ENCODE data around the gene HGS. TPM values are rescaled to one million over a fixed set of nuclear protein-coding genes. Genes with fewer than 3 reads are reported as not detected.

The HGS gene
- total RNA-seq, 1 experiment from 2014 or later: 240 TPM

DNA sequence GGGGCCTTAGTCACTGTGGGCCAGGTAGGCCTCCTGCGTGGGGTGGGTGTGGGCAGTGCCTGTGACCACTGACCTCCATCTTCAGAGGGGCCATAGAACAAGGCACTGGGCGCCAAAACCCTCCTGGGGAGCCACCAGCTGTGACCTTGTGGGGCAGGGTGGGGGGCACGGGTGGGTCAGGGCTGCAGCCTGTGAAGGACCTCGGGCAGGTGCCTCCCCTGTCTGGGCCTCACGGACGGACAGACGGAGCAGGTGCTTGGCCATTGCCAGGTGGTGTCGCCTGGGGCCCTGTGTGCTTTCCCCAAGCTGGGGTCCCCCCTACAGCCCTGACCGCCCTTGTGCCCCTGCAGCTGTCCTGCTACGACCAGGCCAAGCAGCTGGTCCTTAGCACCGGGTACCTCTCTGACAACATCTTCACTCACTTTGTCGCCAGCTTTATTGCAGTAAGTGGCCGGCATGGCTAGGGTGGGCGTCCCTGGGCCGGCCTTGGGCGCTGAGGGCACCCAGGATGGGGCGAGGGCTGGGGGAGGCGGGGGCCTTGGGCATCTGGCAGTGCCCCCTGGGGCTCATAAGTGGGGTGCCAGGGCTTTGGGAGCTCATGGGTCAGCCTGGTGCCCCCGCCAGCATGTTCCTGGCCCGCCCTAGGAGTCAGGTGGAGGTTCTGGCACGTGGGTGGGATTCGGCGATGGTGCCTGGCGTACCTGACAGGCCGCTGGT lies 33.4 kb downstream of the HGS start:
- in situ Hi-C loops (cut with HindIII; ENCODE audit: low pct_unique_long_range_greater_than_20kb, low sequenced_read_pairs): no loop called here
- DNase-seq (ENCODE audit: low read depth, low spot score): no peak
- POLR2A ChIA-PET: no interaction called here
- Histone ChIP-seq H3K4me1 (ENCODE audit: control insufficient read depth, insufficient read depth, low read length) (peaks cover 15% of the 10 kb centered on the region), H3K36me3 (ENCODE audit: control insufficient read depth, insufficient read depth, low read length) (peaks cover 3% of the 10 kb centered on the region; the same call in 1 of the 2 replicates), H3K9me3 (ENCODE audit: control insufficient read depth, insufficient read depth, low read depth, low read length) (no peaks in the 10 kb centered on the region), H3K4me3 (ENCODE audit: low read depth in 2 of 2, low read length in 2 of 2) (no peak overlapping the region), H3K27me3 (ENCODE audit: control insufficient read depth, insufficient read depth, low read length) (no peaks in the 10 kb centered on the region), H3K27ac (ENCODE audit: low read length) (no peak overlapping the region)
- ATAC-seq: no peak
- TF ChIP-seq SIN3A (IDR thresholded peaks at IDR 0.05; ENCODE audit: borderline replicate concordance, insufficient read depth, low read depth, low read length) (no peak), TCF7L2 (IDR thresholded peaks at IDR 0.05; ENCODE audit: low read depth, low read length) (no peak), POLR2AphosphoS5 (IDR thresholded peaks at IDR 0.05; ENCODE audit: low read depth, low read length) (no peak)
- TF ChIP-seq, protein P1, sequence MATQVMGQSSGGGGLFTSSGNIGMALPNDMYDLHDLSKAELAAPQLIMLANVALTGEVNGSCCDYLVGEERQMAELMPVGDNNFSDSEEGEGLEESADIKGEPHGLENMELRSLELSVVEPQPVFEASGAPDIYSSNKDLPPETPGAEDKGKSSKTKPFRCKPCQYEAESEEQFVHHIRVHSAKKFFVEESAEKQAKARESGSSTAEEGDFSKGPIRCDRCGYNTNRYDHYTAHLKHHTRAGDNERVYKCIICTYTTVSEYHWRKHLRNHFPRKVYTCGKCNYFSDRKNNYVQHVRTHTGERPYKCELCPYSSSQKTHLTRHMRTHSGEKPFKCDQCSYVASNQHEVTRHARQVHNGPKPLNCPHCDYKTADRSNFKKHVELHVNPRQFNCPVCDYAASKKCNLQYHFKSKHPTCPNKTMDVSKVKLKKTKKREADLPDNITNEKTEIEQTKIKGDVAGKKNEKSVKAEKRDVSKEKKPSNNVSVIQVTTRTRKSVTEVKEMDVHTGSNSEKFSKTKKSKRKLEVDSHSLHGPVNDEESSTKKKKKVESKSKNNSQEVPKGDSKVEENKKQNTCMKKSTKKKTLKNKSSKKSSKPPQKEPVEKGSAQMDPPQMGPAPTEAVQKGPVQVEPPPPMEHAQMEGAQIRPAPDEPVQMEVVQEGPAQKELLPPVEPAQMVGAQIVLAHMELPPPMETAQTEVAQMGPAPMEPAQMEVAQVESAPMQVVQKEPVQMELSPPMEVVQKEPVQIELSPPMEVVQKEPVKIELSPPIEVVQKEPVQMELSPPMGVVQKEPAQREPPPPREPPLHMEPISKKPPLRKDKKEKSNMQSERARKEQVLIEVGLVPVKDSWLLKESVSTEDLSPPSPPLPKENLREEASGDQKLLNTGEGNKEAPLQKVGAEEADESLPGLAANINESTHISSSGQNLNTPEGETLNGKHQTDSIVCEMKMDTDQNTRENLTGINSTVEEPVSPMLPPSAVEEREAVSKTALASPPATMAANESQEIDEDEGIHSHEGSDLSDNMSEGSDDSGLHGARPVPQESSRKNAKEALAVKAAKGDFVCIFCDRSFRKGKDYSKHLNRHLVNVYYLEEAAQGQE (IDR thresholded peaks at IDR 0.05; ENCODE audit: insufficient read depth in 1 of 2, low read depth in 2 of 2, low read length in 1 of 2): no peak
- TF ChIP-seq, protein P2, sequence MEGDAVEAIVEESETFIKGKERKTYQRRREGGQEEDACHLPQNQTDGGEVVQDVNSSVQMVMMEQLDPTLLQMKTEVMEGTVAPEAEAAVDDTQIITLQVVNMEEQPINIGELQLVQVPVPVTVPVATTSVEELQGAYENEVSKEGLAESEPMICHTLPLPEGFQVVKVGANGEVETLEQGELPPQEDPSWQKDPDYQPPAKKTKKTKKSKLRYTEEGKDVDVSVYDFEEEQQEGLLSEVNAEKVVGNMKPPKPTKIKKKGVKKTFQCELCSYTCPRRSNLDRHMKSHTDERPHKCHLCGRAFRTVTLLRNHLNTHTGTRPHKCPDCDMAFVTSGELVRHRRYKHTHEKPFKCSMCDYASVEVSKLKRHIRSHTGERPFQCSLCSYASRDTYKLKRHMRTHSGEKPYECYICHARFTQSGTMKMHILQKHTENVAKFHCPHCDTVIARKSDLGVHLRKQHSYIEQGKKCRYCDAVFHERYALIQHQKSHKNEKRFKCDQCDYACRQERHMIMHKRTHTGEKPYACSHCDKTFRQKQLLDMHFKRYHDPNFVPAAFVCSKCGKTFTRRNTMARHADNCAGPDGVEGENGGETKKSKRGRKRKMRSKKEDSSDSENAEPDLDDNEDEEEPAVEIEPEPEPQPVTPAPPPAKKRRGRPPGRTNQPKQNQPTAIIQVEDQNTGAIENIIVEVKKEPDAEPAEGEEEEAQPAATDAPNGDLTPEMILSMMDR (IDR thresholded peaks at IDR 0.05): no peak
- intact Hi-C loops (cut with micrococcal nuclease; ENCODE audit: unreplicated experiment): no loop called here
- CTCF ChIA-PET: no interaction called here
- BruUV-seq (replicated peaks): no TSS peak

DNA sequence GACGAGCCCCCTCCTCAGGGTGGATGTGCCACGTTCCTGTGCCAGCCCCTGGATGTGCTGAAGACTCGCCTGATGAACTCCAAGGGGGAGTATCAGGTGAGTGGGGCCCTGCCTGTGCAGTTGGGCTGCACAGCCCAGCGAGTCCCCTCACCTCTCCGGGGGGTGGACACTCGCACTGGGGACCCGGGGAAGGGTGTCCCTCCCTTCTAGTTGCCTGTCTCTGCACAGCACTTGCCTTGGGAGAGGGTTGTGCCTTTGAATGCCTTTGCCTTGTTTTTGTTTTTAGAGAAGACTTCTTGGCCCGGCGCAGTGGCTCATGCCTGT lies 33.9 kb downstream of the HGS start:
- BruUV-seq (replicated peaks): no TSS peak
- no peaks in the 10 kb centered on the region for H3K9me3 ChIP-seq (ENCODE audit: control insufficient read depth, insufficient read depth, low read depth, low read length)
- no peak overlapping the region for H3K4me3 ChIP-seq (ENCODE audit: low read depth in 2 of 2, low read length in 2 of 2)
- peaks cover 15% of the 10 kb centered on the region for H3K4me1 ChIP-seq (ENCODE audit: control insufficient read depth, insufficient read depth, low read length)
- H3K27me3 ChIP-seq (ENCODE audit: control insufficient read depth, insufficient read depth, low read length): no peaks in the 10 kb centered on the region
- TF ChIP-seq, protein P2 (IDR thresholded peaks at IDR 0.05): no peak
- TF ChIP-seq, protein P1 (IDR thresholded peaks at IDR 0.05; ENCODE audit: insufficient read depth in 1 of 2, low read depth in 2 of 2, low read length in 1 of 2): no peak
- TF ChIP-seq SIN3A (IDR thresholded peaks at IDR 0.05; ENCODE audit: borderline replicate concordance, insufficient read depth, low read depth, low read length) (no peak), TCF7L2 (IDR thresholded peaks at IDR 0.05; ENCODE audit: low read depth, low read length) (no peak), POLR2AphosphoS5 (IDR thresholded peaks at IDR 0.05; ENCODE audit: low read depth, low read length) (no peak)
- ChIA-PET CTCF (no interaction called here), POLR2A (no interaction called here)
- peaks cover 2% of the 10 kb centered on the region; the same call in 1 of the 2 replicates for H3K36me3 ChIP-seq (ENCODE audit: control insufficient read depth, insufficient read depth, low read length)
- no peak overlapping the region for H3K27ac ChIP-seq (ENCODE audit: low read length)
- in situ Hi-C loops (cut with HindIII; ENCODE audit: low pct_unique_long_range_greater_than_20kb, low sequenced_read_pairs) (no loop called here), intact Hi-C loops (cut with micrococcal nuclease; ENCODE audit: unreplicated experiment) (no loop called here)
- ATAC-seq: no peak
- DNase-seq (ENCODE audit: low read depth, low spot score): no peak

Measured in Panc1 (cell line).